Fibroblast of the aortic adventitia (primary cell): ENCODE measurements around the gene PYDC1. TPM values are rescaled to one million over a fixed set of nuclear protein-coding genes. Genes with fewer than 3 reads are reported as not detected.

Source experiments
- DNase-seq: peaks from one replicate; pipeline ENCODE4 v3.0.0-alpha.2; 2010; ENCODE audit warnings: low read depth
- H3K4me3 ChIP-seq: 2 replicates; pipeline ENCODE4 v1.5.1; 2011; ENCODE audit warnings: low read depth, mild to moderate bottlenecking, control low read depth, low read length, moderate library complexity
- total RNA-seq: library from RNA; depleted of rRNA; stranded (reverse); fragments of >200 nt; gene quantifications from 2 replicates; pipeline ENCODE4 v1.2.3, GENCODE V29; 2012; ENCODE audit warnings: low replicate concordance
- TF ChIP-seq, protein P1 (sequence below): IDR thresholded peaks from 2 replicates; pipeline ENCODE4 v1.5.1; 2011; ENCODE audit warnings: mild to moderate bottlenecking, low read length, control low read depth, inconsistent platforms; ENCODE audit not compliant: insufficient read depth

Gene PYDC1
- total RNA-seq, 1 donor, result not detected

DNA sequence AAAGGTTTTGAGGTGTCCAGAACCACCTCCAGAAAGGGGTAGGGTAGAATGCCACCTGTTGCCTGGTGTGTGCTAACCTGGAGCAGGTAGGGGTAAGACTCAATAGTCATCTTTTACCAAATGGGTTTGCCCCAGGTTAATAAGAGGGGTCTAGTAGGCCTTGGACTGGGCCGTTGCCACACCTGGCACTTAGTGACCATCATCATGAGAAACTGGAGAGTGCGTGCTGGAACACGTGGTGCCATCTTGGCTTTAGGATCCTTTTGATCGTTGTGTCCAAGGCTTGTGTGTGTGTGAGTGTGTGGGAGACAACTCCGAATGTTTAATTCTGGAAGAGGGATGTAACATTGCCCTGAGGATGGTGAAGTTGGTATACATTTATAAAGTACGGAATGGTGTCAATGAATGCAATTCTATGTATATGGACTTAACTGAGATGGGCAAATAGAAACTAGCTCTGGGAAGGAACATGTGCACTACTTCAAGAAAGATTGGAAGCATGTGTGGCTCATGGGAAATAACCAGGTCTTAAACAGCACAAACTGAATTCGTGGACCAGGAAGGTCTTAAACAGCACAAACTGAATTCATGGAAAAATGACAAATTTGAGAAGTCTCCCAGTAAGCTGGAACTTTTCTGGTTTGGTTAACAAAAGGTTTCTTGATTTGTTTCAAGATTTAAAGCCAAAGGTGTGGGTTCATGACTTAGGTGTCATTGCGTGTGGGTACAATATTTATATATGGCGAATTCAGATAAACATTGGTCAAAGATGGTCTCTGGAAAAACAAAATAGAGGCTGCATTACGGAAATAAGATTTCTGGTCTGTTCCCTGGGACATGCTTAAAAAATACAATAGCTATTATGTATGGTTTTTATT, 29.8 kb downstream of the PYDC1 start:
- DNase-seq, result no peak
- TF ChIP-seq, protein P1, sequence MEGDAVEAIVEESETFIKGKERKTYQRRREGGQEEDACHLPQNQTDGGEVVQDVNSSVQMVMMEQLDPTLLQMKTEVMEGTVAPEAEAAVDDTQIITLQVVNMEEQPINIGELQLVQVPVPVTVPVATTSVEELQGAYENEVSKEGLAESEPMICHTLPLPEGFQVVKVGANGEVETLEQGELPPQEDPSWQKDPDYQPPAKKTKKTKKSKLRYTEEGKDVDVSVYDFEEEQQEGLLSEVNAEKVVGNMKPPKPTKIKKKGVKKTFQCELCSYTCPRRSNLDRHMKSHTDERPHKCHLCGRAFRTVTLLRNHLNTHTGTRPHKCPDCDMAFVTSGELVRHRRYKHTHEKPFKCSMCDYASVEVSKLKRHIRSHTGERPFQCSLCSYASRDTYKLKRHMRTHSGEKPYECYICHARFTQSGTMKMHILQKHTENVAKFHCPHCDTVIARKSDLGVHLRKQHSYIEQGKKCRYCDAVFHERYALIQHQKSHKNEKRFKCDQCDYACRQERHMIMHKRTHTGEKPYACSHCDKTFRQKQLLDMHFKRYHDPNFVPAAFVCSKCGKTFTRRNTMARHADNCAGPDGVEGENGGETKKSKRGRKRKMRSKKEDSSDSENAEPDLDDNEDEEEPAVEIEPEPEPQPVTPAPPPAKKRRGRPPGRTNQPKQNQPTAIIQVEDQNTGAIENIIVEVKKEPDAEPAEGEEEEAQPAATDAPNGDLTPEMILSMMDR, result no peak
- H3K4me3 ChIP-seq, result no peak overlapping the region

DNA sequence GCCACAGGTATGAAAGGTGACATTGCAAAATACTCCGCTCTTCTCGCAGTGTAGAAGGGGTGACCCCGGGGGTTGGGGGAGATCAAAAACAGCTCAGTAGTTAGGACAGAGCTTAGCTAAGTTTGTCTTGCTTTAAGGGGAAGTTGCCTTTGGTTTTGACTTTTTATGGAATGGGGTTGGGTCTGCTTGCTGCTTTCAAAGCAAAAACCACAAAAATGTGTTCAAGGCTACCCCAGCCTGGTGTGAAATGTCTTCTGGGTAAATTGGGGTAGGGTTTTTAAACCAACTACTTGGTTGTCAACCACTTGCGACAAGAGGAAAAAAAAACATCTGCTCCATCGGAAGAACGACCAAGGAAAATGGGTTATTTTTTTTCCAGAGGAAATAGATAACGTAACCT, 30.8 kb downstream of the PYDC1 start:
- TF ChIP-seq, protein P1, result no peak
- DNase-seq, result no peak
- no peak overlapping the region for H3K4me3 ChIP-seq

DNA sequence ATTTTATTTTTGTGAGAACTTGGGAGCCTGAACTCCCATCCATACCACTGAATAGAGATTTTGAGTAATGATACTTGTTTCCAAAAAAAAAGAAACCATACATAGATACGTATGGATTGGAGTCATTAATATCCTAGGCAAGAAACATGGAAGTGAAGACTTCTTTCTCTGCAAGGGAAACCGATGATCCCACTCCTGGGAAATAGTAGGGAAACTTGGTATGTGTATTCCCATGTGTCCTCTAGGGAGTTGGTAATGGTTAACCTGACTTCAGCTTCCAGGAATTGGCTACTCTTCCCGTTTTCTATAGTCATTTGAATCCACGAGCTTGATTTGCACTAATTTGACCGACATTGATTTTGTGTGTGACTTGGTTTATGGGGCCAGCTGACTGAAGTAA, 31.6 kb downstream of the PYDC1 start:
- TF ChIP-seq, protein P1, result no peak
- no peak overlapping the region for H3K4me3 ChIP-seq
- DNase-seq, result no peak

DNA sequence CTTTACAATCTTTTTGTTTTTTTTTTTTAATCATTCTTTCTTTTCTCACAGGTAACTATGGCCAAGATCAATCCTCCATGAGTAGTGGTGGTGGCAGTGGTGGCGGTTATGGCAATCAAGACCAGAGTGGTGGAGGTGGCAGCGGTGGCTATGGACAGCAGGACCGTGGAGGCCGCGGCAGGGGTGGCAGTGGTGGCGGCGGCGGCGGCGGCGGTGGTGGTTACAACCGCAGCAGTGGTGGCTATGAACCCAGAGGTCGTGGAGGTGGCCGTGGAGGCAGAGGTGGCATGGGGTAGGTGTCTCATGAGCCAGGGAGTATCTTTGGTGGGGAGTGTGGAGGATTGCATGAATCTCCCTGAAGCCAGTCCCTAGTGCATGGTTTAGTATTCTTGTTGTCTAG, 32.0 kb downstream of the PYDC1 start:
- no peak overlapping the region for H3K4me3 ChIP-seq
- TF ChIP-seq, protein P1, result no peak
- DNase-seq, result no peak

DNA sequence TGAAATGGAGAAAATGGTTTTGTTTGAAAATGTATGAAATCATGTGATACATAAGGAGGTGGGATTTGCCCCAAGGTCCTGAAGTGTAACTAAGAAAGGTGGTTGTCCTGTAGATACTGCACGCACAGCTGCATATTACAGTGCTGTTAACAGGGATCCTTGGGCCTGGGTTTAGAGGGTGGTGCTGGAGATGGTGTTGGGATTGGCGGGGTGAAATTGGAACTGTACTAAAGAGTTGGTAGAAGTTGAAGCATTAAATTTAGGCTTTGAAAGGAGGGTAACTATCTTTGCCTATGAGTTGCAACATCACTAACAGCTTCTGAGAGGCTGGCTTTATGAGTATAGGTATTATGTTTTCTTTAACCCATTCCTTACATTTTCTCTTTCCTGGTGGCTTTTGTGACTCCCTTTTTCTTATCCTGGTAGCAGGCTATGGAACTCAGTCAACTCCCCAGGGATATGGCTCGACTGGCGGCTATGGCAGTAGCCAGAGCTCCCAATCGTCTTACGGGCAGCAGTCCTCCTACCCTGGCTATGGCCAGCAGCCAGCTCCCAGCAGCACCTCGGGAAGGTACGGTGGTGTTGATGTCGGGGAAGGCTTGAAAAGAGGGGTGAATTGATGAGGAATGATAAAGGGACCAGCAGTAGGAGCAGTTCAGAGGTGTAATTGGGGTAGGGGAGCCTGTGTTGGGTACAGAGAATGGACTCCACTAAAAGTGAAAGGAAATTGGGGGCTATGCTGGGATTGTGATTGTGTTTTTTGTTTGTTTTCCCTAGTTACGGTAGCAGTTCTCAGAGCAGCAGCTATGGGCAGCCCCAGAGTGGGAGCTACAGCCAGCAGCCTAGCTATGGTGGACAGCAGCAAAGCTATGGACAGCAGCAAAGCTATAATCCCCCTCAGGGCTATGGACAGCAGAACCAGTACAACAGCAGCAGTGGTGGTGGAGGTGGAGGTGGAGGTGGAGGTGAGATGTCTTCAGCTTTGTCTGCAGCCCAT, 33.2 kb downstream of the PYDC1 start:
- peak overlapping the region; percentile 39 for H3K4me3 ChIP-seq
- TF ChIP-seq, protein P1, result no peak
- DNase-seq, result no peak

DNA sequence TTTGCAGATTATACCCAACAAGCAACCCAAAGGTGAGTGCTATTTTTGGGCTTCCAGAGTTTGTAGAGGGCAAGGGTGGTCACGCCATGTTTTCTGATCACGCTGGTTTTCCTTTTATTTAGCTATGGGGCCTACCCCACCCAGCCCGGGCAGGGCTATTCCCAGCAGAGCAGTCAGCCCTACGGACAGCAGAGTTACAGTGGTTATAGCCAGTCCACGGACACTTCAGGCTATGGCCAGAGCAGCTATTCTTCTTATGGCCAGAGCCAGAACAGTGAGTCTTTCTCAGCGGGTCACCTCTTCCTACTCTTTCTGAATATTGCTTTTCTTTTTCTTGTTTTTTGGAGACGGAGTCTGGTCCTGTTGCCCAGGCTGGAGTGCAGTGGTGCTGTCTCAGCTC, 34.5 kb downstream of the PYDC1 start:
- DNase-seq, result no peak
- TF ChIP-seq, protein P1, result no peak
- H3K4me3 ChIP-seq, result peak overlapping the region; percentile 96
